HG03097 (cell line): ENCODE data around the gene SOX6.

ENCODE experiments used
- ATAC-seq: cut with Tn5 transposase; IDR thresholded peaks from one replicate; pipeline ENCODE4 v1.9.1; 2021; ENCODE audit not compliant: unreplicated experiment, low FRiP score

SOX6 gene

DNA sequence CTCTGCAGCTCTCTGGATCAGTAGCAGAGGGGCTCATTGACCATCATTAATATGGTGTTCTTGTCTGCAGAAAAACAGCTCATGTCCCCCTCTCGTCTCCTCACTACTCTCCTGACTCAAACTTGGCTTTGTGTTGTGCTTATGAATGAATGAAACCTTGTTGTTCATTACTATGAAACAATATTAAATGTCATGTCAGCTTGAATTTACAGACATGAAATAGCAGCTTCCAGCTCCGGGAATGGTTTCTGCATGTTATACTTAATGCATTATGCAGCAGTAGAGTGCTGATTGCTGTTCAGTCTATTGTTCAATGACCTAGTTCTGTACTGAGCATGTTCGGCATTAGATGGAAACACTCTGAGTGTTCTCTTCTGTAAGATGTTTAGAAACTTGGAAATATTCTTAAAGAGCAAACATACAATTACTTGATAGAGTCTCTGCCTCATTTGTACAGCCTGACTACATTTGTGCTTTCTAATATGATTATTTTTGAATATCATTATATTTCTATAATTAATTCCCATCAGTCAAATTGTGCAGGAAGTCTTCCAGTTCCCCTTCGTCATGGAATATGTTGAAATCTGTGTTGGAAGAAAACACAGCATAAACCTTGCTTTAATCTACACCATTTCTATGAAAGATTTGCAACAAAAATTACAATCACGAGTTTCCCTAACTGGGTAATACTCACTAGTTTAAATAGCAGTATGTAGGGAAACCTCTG lies 340.4 kb downstream of the SOX6 start:
- no peak for ATAC-seq

DNA sequence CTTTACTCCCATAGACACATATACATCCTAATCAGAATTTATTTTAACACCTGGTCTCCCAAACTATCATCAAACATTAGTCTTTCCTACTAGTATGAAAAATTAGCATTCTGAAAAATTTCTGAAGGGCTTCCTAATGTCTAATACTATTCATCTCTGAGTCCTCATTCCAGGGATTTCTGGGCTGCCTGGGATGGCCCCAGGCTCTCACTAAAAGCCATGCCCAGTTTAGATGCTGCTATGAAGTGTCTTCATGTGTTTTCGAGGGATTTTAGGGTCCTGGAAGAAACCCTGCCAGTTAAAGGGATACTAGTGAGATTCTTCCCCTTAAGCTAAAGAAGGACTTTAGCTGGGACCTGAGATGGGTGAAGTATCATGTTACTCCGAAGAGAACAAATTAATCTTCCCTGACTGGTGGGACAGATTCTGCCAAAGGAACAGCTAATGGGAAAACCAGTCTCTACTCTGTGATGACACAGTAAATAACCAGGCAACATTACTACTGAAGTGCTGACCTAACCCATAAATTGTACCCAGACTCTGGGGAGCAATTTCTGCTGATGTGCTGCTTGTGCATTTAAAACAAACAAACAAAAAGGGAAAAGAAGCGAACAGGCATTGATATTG lies 342.6 kb downstream of the SOX6 start:
- no peak for ATAC-seq

DNA sequence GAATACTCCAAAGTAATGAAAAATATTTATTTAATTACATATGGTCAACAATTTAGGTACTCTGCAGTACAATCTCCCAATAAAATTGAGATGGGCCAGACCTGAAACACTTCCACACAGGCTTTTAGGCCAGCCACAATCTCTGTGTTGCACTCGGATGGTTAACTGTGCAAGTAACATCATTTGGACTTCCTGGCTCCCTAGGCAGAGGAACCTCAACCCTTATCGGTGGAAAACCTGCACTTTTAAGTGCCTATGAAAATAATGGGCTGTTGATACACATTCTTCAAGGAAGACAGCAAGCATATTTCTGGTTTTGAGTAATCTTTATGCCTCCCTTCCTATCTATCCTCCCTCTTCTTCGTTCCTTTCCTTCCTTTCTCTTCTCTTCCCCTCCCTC lies 343.1 kb downstream of the SOX6 start:
- no peak for ATAC-seq

DNA sequence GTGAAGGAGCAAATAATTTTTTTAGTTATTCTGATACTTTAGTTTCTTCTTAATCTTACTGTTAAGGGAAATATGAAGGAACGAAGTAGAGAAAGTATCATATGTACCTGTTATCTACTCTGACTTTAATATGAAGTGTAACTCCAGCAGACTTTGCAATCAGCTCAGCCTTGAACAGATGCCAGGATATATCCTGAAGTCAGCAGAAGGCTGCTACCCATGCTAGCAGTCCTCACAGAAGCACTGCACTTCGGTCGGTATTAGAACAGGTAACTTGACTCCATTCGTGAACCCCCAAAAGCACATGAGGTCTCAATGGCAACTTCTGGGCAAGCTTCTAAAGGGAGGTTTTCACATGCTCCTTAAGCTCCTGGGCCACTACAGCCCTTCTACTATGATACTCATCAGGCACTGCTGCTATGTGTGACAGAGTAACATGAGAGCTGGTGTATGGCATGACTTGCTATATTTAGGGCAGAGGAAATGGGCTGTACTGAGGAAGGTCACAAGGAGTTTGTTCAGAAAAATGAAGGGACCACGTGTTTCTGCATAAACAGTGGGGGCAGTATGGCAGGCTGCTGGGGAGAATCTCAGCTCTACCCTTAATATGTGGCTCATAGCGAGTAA lies 344.1 kb downstream of the SOX6 start:
- ATAC-seq, result no peak

DNA sequence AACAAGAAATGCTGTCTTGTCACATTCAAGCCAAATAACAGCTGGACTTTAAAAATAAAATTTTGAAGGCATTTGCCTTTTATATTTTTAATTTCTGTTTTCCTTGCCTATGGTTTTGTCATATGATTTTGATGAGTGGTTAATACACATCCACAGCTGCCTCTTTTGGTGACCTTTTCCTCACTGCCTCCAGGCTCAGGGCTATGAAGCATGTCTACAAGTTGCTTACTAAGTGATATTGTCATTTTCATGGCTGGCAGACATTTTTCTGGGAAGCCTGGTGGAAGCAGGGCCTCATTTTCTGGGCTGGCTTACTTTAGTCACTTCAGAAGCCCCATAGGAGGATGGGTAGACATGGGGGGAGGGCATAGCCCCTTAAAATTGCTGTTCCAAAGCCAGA lies 344.9 kb downstream of the SOX6 start:
- ATAC-seq, result no peak

DNA sequence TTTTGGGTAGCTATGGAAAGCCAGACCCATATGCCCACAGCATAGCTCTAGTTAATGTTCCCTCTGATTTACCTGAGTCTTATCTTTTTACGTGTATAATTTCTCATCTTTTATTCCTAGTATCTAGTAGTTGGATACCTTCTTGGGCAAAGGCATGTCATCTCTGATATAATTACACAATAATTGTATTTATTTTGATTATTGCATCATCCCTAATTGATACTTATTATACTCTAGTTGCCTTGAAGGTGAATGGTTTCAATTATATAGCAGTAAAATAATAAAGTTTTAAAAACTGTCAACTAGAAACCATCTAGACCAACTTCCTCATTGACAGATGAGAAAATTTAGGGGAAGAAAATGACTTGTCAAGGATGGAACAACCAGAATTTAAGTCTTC lies 347.3 kb downstream of the SOX6 start:
- ATAC-seq, result no peak

DNA sequence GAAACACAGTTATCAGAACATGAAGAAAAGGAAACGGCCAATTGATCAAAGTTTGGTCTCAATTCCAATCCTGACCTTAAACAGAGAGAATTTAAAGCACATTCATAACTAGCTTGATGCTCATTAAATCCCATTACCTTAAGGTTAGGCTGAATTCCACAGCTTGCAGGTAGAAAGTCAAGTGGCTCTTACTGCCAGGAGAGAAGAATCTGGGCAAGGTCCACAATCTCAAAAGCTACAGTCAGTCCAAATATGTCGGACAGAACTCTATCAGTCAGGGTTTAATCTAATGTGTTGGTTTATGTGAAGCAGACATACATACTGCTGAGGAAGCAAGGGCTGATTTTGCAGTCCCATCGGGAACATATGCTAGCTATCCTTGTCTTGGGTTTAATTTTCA lies 348.8 kb downstream of the SOX6 start:
- ATAC-seq, result no peak

DNA sequence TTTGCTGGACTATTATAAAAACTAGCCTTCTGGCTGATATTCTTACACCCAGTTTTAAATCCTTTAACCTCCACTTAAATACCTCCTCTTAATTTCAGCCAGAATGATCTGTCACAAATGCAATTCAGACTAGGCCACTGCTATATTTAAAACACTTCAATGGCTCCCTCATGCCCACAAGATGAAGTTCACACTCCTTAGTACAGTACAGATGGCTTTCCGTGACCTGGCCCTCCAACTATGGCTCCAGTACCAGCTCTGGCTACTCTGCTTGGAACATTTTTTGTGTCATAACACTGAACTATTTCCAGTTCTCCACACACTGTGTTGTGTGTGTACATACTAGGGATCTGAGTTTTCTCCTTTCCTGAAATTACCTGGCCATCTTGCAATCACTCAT lies 353.4 kb downstream of the SOX6 start:
- ATAC-seq, result no peak

DNA sequence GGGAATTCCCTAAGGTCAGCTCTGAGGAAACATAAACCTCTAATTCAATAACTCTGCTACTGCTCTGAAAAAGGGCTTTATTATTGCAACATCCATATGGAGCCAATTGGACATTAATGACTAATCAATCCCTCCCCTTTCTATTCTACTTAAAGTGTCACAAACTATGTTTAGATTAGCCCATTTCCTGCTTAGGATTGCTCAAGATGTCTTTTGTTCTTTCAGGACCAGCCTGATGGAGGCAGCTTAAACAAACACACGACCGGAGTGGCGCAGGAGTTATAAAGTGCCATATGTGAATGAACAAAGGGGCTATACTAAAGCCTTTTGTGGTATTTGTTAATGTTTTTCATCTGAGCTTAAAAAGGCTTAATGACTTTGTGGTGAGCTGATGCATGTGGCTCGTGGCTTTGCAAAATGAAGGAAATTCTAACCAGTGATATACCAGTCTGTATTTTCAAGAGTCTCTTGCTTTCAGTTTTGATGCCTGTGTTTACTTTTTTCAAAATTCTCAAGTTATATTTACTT lies 354.4 kb downstream of the SOX6 start:
- peak; percentile 61 for ATAC-seq

DNA sequence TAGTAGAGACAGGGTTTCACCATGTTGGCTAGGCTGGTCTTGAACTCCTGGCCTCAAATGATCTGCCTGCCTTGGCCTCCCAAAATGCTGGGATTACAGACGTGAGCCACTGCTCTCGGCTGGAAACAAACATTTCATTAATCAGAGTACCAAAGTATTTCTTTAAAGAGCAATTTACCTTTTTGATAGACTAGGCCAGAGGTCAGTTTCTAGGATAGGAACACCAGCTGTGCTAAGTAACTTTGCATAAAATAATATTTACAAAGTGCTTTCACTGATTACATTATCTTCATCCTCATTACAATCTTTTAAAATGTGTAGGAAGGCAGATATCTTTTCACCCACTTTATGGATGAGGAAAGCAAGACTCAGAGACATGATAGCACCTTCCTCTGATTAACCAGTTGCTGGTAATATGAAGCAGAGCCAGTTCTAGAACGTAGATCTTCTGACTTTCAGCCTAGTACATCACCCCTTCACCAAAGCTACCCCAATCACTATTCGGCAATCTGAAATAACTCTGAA lies 355.2 kb downstream of the SOX6 start:
- ATAC-seq, result no peak

DNA sequence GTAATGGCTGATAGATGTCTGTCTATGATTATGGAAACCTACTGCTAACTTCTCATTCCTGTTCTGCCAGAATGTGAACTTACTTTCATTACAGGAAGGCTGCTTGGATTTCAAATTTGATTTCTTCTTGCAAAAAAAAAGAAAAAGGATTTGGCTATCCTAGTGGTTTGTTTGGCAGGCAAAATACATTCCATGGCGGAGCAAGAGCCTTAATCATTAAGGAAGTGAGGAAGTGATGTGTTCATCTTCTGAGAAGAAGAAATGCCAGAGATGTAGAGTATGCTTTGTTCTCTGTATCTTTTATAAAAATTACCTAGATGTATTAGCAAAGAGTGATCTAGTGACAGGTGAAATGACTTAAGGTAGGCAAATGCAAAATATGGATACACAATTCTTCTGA lies 356.3 kb downstream of the SOX6 start:
- ATAC-seq, result no peak

DNA sequence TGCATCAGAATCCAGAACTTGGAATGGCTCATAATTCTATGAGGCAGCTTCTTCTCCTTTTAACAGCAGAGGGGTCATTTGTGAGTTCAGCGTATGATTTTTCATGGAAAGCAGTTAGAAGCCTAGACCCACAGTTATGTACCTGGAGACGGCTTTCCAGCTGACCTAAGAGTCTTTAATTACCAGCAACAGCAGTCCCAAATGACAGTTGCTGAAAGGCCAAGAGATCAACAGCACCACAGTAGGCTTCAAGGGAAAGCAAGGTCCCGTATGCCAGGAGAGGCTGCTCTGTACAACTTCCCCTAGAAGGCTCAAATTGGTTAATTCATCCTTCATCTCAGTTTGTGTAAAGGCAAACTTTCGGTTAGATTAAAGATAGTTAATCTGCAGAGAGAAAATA lies 363.0 kb downstream of the SOX6 start:
- ATAC-seq, result no peak

DNA sequence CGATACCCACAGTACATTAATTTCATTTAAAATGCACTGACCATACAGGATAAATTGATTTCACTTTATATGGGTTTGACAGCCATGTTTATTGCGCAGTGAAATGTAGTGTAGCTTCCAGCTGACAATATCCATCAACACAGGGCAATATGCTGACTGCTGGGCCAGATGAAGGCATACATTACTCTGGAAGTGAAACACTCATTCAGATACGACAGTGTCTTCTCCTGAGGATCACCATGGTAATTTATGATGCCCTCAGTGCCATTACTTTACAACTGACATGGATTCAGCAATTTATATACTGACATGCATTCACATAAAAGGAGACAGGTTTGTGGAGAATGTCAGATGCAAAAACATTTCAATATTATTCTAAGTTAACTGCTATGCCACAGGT lies 365.1 kb downstream of the SOX6 start:
- no peak for ATAC-seq

DNA sequence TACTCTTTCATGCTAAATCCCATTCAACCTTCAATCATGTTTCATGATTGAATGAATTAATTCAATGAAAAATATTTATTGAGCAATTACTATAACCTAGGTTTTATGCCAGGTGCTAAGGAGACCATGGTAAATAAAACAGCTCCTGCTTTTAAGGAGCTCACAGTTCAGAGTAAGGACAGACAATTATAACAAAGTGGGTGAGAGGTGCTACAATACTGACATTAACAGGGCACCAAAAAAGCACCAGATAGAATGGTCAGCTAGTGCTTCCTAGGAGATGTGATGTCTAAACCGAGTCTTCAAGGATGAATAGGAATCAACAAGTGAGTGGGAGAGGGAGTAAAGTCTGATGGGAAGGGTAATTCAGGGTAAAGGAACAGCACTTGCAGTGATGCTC lies 366.7 kb downstream of the SOX6 start:
- no peak for ATAC-seq

DNA sequence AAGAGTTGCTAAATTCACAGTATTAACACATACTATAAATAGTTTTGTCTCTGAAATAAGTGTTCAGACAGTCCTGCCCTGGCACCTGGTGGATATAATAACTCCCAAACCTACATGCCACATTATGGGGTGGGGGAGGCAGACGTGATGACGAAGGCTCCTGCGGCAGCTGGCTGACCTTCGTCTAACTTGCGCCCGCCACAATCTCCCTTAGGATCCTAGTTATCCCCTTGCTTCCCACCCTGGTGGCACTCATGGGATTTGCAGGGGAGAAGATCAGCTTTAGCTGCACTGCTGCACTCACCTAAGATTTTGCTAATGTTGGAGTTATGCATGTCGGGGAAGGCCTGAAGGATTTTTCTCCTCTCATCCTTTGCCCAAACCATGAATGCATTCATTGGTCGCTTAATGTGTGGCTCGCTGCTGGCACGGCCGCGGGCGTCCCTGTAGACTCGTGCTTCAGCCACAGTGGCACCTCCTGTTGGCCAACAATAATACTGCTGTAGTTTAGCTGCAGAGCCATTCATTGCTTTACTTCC lies 367.6 kb downstream of the SOX6 start:
- no peak for ATAC-seq

DNA sequence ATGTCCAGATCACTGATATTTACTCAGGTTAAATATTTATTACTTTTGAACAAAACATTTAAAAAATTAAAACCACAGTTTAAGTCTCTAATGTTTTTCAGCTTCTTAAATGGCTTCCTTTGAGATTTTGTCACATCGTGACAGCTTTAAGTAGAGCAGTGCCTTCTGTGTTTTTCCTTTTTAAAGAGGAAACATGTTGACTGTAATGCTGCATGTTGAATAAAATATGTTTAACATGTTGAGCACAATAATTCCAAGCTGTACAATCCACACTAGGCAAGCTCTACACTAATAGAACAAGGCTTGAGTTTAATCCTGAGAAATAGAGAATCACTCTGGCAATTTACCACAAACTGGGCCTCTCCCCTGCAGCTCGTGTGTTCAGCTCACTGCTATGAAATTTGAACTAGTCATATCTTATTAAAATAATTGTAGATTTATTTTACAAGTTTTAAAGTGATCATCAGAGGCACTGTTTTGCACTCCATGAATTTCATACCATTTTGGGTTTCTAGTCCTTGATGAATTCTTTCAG lies 368.3 kb downstream of the SOX6 start:
- ATAC-seq, result no peak

DNA sequence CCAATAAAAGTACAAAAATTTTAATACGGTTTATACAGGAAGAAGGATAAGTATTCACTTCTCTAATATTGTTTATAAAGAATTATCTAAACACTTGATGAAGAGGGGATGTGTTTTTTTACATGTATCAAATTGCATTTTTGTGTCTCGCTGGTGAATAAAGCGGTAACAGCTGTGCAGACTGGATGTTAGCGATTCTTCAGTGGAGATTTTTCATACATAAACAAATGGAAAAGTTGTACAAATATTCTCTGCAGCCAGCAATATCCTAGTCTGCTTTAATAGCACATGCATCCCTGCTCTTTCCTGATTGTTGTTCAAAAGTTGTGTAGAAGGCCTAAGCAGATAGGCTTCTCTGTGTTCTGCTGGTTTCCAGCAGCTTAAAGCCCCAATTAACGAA lies 369.3 kb downstream of the SOX6 start:
- no peak for ATAC-seq

DNA sequence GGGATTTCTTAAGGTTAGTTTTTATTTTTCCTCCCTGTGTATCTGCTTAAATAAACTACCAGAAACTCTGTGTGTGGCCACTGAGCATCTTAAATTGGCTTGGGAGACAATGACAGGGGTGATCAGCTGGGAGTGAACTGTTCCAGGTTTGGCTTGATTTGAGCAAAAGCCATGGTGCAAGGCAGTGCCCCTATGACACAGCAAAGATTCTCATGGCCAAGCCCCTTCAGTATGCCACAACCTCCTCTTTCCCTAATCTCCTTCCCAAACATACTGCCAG lies 370.5 kb downstream of the SOX6 start:
- no peak for ATAC-seq

DNA sequence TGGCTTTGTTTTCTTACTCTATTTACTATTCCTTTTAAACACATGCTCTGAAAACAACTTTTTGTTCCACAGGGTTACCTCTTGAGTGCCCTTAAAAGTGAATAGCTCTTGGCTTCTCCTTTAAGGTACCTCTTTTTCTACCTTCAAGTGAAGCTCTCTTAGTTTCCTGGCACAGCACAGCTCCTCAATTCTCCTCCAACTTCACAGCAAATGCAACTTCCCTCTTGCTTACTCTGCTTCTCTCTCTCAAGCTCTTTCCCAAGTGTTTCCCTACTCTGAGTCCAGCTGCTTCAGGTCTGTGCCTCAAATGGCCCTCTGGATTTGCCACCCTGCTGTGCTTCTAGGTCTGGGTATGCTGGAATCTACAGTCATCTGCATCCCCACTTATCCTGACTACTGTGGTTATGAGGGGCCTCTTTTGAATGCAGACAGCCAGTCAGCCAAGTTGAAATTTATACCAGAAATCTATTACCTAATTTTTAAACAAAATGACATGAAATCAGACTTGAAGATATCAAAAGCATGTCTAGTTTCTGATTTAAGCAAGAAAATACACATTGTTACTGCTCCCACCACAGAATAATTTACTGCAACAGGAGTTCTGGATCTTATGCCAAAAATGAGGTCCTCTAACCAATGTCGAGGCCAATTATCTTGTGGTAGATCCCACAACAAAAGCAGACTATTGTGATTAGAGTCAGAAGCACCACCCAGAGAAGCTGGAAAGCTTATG lies 371.1 kb downstream of the SOX6 start:
- no peak for ATAC-seq

DNA sequence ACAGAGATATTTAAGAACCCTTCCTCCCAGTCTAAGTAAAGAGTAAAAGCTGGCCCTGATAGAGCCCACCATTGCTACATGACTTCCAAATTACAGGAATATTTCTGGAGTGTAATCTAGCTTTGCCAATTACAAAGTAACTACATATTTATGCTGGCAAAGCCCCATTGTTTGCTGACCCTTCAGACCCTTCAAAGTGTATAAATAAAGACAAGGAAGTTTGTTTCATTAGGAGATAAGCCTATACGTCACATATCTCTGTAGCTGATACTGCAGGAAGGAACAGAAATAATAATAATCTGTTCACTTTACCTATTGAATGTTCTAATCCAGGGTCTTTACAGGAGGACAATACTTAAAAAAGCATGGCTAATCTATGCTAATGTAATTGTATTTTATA lies 375.1 kb downstream of the SOX6 start:
- ATAC-seq, result no peak

DNA sequence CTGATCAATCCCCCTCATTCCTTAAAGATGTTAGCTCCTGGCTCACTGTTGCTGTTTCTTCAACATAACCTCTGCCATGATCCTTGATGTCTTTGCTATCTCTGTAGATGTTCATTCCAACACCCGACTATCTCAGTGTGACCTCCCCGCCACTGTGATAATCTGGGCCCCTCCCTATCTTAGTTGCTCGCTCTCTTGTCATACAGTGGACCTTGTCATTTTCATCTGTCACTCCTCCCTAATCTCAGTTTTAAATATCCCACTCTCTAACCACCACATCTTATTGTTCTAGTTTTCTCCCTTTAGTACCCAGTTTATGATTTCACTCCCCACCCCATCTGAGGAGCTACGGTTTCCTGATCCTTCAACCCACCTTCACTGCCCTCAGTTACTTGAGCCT lies 379.2 kb downstream of the SOX6 start:
- ATAC-seq, result no peak
